A673 (cell line): Measurements from ENCODE around the gene ANGPTL2.

Experiments used
- CTCF ChIP-seq: fragments of 300-800, 200-600 bp; sonication (generic); conservative IDR thresholded peaks from 2 replicates; pipeline ENCODE4 v1.5.1; 2017; ENCODE audit warnings: low read depth, mild to moderate bottlenecking, antibody characterized with exemption, low read length, moderate library complexity, mixed read lengths
- EZH2 ChIP-seq: fragments of 200-600 bp; sonication (generic); IDR thresholded peaks from 2 replicates; pipeline ENCODE4 v1.6.1; 2017; ENCODE audit warnings: borderline replicate concordance, low read depth, mild to moderate bottlenecking, mixed read lengths, antibody characterized with exemption, low read length; ENCODE audit not compliant: poor library complexity, severe bottlenecking

- TF ChIP-seq CTCF (no peak), EZH2 (no peak)
Observed at GRCh38 chr9:127112735-127113161, 9.7 kb downstream of the ANGPTL2 start.
